SJCRH30 (cell line): ENCODE results near the gene PILRA. TPM values are rescaled to one million over a fixed set of nuclear protein-coding genes. Genes with fewer than 3 reads are reported as not detected.
"Not testable (repeated sequence)": the region's sequence is repeated elsewhere in the genome, so short reads cannot be mapped to it uniquely, and the experiment has no call there.

Experiments used
- DNase-seq, 2 experiments: peaks; one replicate each; pipeline ENCODE4 v3.0.0-alpha.2; 2015 to 2020
- H3K27ac ChIP-seq: fragments of 250-450 bp; sonication (Bioruptor Pico); 2 replicates; pipeline ENCODE4 v1.5.1; 2020; ENCODE audit warnings: mild to moderate bottlenecking, moderate library complexity
- H3K27me3 ChIP-seq: fragments of 250-450 bp; sonication (Bioruptor Pico); 2 replicates; pipeline ENCODE4 v1.5.1; 2020; ENCODE audit warnings: mild to moderate bottlenecking, moderate library complexity
- H3K36me3 ChIP-seq: fragments of 250-450 bp; sonication (Bioruptor Pico); 2 replicates; pipeline ENCODE4 v1.5.1; 2020; ENCODE audit warnings: mild to moderate bottlenecking, moderate library complexity
- H3K4me1 ChIP-seq: fragments of 250-450 bp; sonication (Bioruptor Pico); 2 replicates; pipeline ENCODE4 v1.5.1; 2020; ENCODE audit warnings: mild to moderate bottlenecking, moderate library complexity
- H3K4me3 ChIP-seq: fragments of 250-450 bp; sonication (Bioruptor Pico); 2 replicates; pipeline ENCODE4 v1.5.1; 2020; ENCODE audit warnings: mild to moderate bottlenecking, moderate library complexity
- H3K9me3 ChIP-seq: fragments of 250-450 bp; sonication (Bioruptor Pico); replicated peaks from 2 replicates; pipeline ENCODE4 v1.5.1; 2020; ENCODE audit warnings: mild to moderate bottlenecking, moderate library complexity
- total RNA-seq: library from RNA; depleted of rRNA; stranded (reverse); fragments of >200 nt; shearing (Covaris generic); gene quantifications from 2 replicates; pipeline ENCODE4 v1.2.3, GENCODE V29; 2014

PILRA gene
- total RNA-seq, 1 experiment from 2014 or later, result 0.83 TPM

- Histone ChIP-seq H3K27me3 (no peaks in the 10 kb centered on the region), H3K4me1 (no peaks in the 10 kb centered on the region), H3K27ac (no peak overlapping the region), H3K36me3 (peaks cover 7% of the 10 kb centered on the region), H3K9me3 (no peaks in the 10 kb centered on the region), H3K4me3 (no peak overlapping the region)
- no peak for DNase-seq
Measured at GRCh38 chr7:100367251-100367620, 6.1 kb upstream of the PILRA start.

DNA sequence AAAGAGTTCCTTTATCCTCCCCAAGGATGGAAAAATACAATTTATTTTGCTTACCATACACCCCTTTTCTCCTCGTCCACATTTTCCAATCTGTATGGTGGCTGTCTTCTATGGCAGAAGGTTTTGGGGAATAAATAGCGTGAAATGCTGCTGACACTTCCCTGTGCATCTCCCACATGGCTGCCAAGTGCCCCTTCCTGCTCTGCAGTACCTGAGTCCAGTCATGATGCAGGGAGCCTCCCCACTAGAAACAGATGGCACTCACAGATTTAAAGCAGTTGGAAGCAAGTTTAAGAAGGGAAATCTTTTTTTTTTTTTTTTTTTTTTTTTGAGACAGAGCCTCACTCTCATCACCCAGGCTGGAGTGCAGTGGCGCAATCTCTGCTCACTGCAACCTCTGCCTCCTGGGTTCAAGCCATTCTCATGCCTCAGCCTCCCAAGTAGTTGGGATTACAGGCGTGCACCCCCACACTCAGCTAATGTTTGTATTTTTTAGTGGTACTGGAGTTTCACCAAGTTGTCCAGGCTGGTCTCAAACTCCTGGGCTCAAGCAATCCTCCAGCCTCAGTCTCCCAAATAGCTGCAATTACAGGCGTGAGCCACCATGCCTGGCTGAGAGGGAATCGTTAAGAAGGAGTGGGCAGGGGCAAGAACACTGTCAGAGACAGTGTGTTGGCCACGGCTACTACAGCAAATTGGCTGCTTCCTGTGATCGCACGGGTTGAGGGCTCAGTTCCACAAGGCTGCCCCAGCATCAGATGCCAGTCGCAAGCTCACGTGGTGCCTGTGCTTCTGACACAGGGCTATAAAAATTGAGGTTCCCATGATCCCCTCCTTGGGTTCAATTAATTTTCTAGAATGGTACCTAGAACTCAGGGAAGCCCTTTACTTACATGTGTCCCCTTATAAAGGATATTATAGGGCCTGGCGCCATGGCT is 5.3 kb upstream of the PILRA start:
- Histone ChIP-seq H3K36me3 (peaks cover 7% of the 10 kb centered on the region), H3K4me3 (no peak overlapping the region), H3K27me3 (no peaks in the 10 kb centered on the region), H3K4me1 (no peaks in the 10 kb centered on the region), H3K27ac (no peak overlapping the region), H3K9me3 (no peaks in the 10 kb centered on the region)
- no peak for DNase-seq

DNA sequence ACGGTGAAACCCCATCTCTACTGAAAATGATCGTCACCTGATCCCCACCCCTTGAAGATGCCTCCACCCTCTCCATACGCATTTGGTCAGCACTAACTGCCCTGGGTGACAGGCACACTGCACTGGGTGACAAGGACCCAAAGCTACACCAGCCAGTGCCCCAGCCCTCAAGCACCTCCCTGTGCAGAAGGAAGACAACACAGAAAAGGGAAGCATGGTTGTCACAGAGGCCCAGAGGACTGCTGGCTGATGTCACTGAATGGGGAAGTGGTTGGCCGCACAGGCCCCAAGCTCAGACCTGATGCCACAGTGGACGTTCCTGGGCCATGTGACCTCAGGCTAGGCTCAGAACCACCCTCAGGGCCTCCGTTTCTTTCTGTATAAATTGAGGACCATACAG is 4.2 kb upstream of the PILRA start:
- no peaks in the 10 kb centered on the region for H3K4me1 ChIP-seq
- H3K27me3 ChIP-seq, result no peaks in the 10 kb centered on the region
- DNase-seq, result no peak
- no peak overlapping the region for H3K27ac ChIP-seq
- H3K9me3 ChIP-seq, result no peaks in the 10 kb centered on the region
- no peak overlapping the region for H3K4me3 ChIP-seq
- H3K36me3 ChIP-seq, result no peaks in the 10 kb centered on the region

DNA sequence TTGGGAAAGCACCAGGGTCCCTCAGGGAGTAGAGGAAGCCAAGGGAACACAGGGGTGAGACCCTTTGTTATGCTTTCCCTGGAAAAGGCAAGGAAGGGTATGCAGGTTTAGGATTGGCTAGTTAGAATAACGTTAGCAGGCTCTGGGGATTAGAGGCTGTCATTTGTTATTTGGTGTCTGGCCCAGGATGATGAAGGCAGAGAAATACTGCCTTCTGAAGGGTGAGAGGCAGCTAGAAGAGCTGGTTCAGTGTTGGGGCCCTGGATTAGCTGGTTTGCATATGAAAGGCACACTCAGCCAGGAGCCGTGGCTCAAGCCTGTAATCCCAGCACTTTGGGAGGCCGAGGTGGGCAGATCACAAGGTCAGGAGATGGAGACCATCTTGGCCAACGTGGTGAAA is 3.0 kb upstream of the PILRA start:
- H3K9me3 ChIP-seq, result no peaks in the 10 kb centered on the region
- no peaks in the 10 kb centered on the region for H3K4me1 ChIP-seq
- no peak for DNase-seq
- no peak overlapping the region for H3K27ac ChIP-seq
- H3K27me3 ChIP-seq, result no peaks in the 10 kb centered on the region
- H3K4me3 ChIP-seq, result no peak overlapping the region
- H3K36me3 ChIP-seq, result no peaks in the 10 kb centered on the region

GRCh38 chr7:100370746-100371145 is 2.5 kb upstream of the PILRA start:
- Histone ChIP-seq H3K27ac (no peak overlapping the region), H3K9me3 (no peaks in the 10 kb centered on the region), H3K27me3 (no peaks in the 10 kb centered on the region), H3K4me3 (no peak overlapping the region), H3K4me1 (no peaks in the 10 kb centered on the region), H3K36me3 (no peaks in the 10 kb centered on the region)
- DNase-seq, result no peak

- H3K36me3 ChIP-seq, result no peaks in the 10 kb centered on the region
- H3K27me3 ChIP-seq, result no peaks in the 10 kb centered on the region
- no peak overlapping the region for H3K27ac ChIP-seq
- no peaks in the 10 kb centered on the region for H3K9me3 ChIP-seq
- H3K4me1 ChIP-seq, result no peaks in the 10 kb centered on the region
- H3K4me3 ChIP-seq, result no peak overlapping the region
- DNase-seq, result no peak
Measured at GRCh38 chr7:100371561-100372171, 1.6 kb upstream of the PILRA start.

- no peaks in the 10 kb centered on the region for H3K27me3 ChIP-seq
- H3K9me3 ChIP-seq, result no peaks in the 10 kb centered on the region
- no peak overlapping the region for H3K4me3 ChIP-seq
- no peaks in the 10 kb centered on the region for H3K4me1 ChIP-seq
- no peaks in the 10 kb centered on the region for H3K36me3 ChIP-seq
- no peak overlapping the region for H3K27ac ChIP-seq
- DNase-seq, result no peak
Measured at GRCh38 chr7:100372256-100372655, 1.0 kb upstream of the PILRA start.

- no peak overlapping the region for H3K4me3 ChIP-seq
- no peaks in the 10 kb centered on the region for H3K27me3 ChIP-seq
- H3K4me1 ChIP-seq, result no peaks in the 10 kb centered on the region
- no peak overlapping the region for H3K27ac ChIP-seq
- H3K36me3 ChIP-seq, result no peaks in the 10 kb centered on the region
- no peak for DNase-seq
- H3K9me3 ChIP-seq, result no peaks in the 10 kb centered on the region
Measured at GRCh38 chr7:100372694-100373093, 593 bp upstream of the PILRA start.

DNA sequence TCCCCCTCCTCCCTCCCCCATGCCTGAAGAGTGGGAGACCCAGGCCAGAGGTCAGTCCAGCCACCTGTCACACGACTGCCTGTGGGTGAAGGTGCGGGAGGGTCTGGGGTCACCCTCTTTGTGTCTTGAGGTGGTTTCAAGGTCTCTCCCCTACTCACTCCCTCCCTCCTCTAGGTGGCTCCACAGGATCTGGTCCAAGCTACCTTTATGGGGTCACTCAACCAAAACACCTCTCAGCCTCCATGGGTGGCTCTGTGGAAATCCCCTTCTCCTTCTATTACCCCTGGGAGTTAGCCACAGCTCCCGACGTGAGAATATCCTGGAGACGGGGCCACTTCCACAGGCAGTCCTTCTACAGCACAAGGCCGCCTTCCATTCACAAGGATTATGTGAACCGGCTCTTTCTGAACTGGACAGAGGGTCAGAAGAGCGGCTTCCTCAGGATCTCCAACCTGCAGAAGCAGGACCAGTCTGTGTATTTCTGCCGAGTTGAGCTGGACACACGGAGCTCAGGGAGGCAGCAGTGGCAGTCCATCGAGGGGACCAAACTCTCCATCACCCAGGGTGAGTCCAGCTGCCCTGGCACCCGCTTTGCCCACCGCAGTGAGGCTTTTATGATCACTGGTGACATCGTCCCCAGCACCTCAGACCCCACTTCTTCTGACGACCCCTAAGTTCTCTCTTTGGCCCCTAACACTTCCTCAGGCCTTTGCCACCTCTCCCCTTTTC is 747 bp downstream of the PILRA start:
- DNase-seq, H3K36me3 ChIP-seq, H3K27ac ChIP-seq, H3K4me1 ChIP-seq, H3K9me3 ChIP-seq, H3K27me3 ChIP-seq, H3K4me3 ChIP-seq: not testable (repeated sequence)

- H3K4me3 ChIP-seq, result no peak overlapping the region
- no peak overlapping the region for H3K27ac ChIP-seq
- DNase-seq, result no peak
- H3K9me3 ChIP-seq, result no peaks in the 10 kb centered on the region
- H3K4me1 ChIP-seq, result no peaks in the 10 kb centered on the region
- no peaks in the 10 kb centered on the region for H3K36me3 ChIP-seq
- H3K27me3 ChIP-seq, result no peaks in the 10 kb centered on the region
Measured at GRCh38 chr7:100374601-100375000, 1.3 kb downstream of the PILRA start.

- H3K27ac ChIP-seq, result no peak overlapping the region
- no peaks in the 10 kb centered on the region for H3K27me3 ChIP-seq
- H3K4me3 ChIP-seq, result no peak overlapping the region
- DNase-seq, result no peak
- H3K9me3 ChIP-seq, result no peaks in the 10 kb centered on the region
- no peaks in the 10 kb centered on the region for H3K4me1 ChIP-seq
- no peaks in the 10 kb centered on the region for H3K36me3 ChIP-seq
Measured at GRCh38 chr7:100376066-100376465, 2.8 kb downstream of the PILRA start.

DNA sequence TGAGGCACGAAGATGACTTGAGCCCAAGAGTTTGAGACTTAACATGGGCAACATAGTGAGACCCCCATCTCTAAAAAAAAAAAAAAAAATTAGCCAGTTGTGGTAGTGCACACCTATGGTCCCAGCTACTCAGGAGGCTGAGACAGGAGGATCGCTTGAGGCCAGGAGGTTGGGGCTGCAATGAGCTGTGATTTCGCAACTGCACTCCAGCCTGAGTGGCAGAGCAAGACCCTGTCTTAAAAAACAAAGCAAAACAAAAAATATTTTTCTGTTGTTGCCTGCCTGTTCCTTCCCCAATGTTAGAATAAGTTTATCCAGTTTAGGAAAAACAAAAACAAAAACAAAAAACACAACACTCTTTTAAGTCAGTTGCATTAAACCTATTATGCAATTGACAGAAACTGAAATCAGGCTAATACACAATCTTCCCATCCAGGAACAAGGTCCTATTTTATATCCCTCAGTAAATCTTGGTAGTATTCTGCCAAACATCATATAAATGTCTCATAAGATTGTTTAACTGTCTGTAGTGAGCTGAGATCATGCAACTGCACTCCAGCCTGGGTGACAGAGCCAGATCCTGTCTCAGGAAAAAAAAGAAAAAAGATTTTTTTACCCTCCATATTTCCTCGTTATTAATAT is 4.9 kb downstream of the PILRA start:
- Histone ChIP-seq H3K9me3 (no peaks in the 10 kb centered on the region), H3K27me3 (no peaks in the 10 kb centered on the region), H3K27ac (no peak overlapping the region), H3K4me3 (no peak overlapping the region), H3K36me3 (no peaks in the 10 kb centered on the region), H3K4me1 (no peaks in the 10 kb centered on the region)
- no peak for DNase-seq

DNA sequence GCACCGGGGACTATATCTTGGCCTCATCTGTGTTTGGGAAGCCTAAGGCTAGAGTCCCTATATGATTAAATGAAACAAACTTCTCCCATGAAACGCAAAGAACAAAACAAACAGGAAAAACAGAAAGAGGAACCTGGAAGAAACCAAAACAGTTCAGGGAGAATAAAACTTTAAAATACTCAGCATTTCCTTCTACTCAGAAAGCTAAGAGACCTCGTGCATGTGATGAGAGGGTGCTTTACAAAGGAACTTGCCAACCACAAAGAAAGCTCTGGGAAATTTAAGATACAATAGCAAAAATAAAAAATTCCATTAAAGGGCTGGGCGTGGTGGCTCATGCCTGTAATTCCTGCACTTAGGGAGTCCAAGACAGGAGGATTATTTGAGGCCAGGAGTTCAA is 6.9 kb downstream of the PILRA start:
- H3K27me3 ChIP-seq, result 0 out of 2 replicates have a peak, but pooled peaks cover 2% of the 10 kb centered on the region
- H3K4me1 ChIP-seq, result no peaks in the 10 kb centered on the region
- no peak overlapping the region for H3K4me3 ChIP-seq
- no peak for DNase-seq
- H3K36me3 ChIP-seq, result no peaks in the 10 kb centered on the region
- no peaks in the 10 kb centered on the region for H3K9me3 ChIP-seq
- H3K27ac ChIP-seq, result no peak overlapping the region

GRCh38 chr7:100381531-100382233 is 8.4 kb downstream of the PILRA start:
- H3K4me3 ChIP-seq, H3K27me3 ChIP-seq, H3K36me3 ChIP-seq, DNase-seq, H3K4me1 ChIP-seq, H3K9me3 ChIP-seq, H3K27ac ChIP-seq: not testable (repeated sequence)
